ENCODE data around the gene LPAR2.

DNA sequence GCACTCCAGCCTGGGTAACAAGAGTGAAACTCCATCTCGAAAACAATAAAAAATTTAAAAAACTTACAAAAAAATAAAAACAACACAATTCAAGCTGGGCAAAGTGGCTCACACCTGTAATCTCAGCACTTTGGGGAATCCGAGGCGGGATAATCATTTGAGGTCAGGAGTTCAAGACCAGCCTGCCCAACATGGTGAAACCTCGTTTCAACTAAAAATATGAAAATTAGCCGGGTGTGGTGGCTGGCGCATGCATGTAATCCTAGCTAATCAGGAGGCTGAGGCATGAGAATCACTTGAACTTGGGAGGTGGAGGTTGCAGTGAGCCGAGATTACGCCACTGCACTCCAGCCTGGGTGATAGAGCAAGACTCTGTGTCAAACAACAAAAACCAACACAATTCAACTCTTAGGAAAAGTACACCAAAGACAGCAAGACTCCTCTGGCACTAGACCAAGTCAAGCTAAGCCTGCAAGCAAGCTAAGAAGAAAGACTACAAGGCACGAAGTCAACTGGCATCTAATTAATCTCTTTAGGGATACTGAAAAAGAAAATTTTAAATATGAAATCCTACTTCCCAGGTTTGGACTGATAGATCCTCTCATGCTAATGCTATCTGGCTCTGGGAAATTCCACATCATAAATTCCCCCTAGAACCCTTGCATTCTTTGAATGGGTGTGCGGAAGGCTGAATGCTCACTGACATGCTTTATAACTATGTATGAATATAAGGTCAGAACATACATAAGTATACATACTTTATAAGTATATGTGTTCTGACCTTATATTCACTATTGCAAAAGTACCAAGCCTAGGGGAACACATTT, 17.4 kb downstream of the LPAR2 start:
- TF ChIP-seq, protein P1, sequence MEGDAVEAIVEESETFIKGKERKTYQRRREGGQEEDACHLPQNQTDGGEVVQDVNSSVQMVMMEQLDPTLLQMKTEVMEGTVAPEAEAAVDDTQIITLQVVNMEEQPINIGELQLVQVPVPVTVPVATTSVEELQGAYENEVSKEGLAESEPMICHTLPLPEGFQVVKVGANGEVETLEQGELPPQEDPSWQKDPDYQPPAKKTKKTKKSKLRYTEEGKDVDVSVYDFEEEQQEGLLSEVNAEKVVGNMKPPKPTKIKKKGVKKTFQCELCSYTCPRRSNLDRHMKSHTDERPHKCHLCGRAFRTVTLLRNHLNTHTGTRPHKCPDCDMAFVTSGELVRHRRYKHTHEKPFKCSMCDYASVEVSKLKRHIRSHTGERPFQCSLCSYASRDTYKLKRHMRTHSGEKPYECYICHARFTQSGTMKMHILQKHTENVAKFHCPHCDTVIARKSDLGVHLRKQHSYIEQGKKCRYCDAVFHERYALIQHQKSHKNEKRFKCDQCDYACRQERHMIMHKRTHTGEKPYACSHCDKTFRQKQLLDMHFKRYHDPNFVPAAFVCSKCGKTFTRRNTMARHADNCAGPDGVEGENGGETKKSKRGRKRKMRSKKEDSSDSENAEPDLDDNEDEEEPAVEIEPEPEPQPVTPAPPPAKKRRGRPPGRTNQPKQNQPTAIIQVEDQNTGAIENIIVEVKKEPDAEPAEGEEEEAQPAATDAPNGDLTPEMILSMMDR (IDR thresholded peaks at IDR 0.05), result no peak
- no peak for TF ChIP-seq POLR2A (IDR thresholded peaks at IDR 0.05)
